NCI-H2107 treated with DMSO at 0.1 percent for 48 hours (cell line): ENCODE measurements around the gene PNN.
"Not testable (repeated sequence)": the region's sequence is repeated elsewhere in the genome, so short reads cannot be mapped to it uniquely, and the experiment has no call there.

Source experiments
- DNase-seq: peaks from one replicate; lab custom pipeline; 2025; ENCODE audit not compliant: unreplicated experiment; lab: John Stamatoyannopoulos, UW

PNN gene

DNA sequence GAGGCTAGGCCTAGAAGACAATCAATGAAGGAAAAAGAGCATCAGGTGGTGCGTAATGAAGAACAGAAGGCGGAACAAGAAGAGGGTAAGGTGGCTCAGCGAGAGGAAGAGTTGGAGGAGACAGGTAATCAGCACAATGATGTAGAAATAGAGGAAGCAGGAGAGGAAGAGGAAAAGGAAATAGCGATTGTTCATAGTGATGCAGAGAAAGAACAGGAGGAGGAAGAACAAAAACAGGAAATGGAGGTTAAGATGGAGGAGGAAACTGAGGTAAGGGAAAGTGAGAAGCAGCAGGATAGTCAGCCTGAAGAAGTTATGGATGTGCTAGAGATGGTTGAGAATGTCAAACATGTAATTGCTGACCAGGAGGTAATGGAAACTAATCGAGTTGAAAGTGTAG, 5.5 kb downstream of the PNN start:
- no peak for DNase-seq

DNA sequence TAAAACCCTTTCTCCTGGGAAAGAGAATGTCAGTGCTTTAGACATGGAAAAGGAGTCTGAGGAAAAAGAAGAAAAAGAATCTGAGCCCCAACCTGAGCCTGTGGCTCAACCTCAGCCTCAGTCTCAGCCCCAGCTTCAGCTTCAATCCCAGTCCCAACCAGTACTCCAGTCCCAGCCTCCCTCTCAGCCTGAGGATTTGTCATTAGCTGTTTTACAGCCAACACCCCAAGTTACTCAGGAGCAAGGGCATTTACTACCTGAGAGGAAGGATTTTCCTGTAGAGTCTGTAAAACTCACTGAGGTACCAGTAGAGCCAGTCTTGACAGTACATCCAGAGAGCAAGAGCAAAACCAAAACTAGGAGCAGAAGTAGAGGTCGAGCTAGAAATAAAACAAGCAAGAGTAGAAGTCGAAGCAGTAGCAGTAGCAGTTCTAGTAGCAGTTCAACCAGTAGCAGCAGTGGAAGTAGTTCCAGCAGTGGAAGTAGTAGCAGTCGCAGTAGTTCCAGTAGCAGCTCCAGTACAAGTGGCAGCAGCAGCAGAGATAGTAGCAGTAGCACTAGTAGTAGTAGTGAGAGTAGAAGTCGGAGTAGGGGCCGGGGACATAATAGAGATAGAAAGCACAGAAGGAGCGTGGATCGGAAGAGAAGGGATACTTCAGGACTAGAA, 6.1 kb downstream of the PNN start:
- no peak for DNase-seq

DNA sequence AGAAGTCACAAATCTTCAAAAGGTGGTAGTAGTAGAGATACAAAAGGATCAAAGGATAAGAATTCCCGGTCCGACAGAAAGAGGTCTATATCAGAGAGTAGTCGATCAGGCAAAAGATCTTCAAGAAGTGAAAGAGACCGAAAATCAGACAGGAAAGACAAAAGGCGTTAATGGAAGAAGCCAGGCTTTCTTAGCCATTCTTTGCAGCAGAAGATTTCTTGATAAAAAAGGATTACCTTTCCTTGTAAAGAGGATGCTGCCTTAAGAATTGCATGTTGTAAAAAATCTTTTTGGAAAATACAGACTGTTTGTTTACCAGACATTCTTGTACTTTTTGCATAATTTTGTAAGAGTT, 6.6 kb downstream of the PNN start:
- no peak for DNase-seq

DNA sequence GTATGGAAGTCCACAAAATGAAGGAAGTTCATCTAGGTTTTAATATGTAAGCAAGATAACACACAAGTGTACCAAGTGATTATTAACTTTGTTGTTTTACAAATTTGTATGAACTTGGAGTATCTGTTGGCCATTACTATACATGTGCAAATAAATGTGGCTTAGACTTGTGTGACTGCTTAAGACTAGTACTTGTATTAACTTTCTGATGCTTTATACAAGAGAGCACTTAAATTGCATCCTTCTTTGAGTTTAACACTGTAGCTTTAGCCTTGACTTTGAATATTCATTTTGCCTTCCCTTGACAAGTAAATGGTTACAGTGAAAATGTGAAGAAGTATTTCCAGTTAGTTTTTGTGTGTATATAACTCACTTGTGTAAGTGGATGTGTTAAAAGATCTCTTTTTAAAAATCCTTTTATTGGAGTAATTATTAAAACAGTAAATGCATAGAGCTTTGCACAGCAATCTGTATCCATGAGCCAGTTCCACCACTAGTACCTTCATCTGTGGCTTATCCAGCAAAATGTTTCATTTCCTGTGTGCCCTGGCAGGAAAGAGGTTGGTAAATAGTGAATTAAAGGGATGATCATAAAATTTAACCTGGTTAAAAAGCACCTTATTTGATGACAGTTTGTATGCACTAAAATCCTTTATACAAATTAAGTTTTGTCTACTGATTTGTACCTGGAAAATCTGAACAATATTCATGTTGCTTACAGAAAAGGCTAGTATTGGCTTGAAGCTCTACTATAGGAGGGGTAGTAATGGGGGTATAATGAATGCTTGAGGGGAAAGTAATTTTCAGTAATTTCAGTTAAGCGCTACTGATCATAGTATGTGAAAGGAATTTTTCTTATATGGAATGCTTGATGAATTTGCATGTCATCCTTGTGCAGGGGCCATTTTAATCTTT, 8.0 kb downstream of the PNN start:
- no peak for DNase-seq

DNA sequence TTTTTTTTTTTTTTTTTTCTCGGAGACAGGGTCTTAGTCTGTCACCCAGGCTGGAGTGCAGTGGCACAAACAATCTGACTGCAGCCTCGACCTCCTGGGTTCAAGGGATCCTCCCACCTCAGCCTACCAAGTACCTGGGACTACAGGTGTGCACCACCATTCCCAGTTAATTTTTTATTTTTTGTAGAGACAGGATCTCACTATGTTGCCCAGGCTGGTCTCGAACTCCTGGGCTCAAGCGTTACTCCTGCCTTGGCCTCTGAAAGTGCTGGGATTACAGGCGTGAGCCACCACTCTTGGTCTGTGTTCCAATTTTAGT, 8.6 kb downstream of the PNN start:
- DNase-seq = not testable (repeated sequence)

DNA sequence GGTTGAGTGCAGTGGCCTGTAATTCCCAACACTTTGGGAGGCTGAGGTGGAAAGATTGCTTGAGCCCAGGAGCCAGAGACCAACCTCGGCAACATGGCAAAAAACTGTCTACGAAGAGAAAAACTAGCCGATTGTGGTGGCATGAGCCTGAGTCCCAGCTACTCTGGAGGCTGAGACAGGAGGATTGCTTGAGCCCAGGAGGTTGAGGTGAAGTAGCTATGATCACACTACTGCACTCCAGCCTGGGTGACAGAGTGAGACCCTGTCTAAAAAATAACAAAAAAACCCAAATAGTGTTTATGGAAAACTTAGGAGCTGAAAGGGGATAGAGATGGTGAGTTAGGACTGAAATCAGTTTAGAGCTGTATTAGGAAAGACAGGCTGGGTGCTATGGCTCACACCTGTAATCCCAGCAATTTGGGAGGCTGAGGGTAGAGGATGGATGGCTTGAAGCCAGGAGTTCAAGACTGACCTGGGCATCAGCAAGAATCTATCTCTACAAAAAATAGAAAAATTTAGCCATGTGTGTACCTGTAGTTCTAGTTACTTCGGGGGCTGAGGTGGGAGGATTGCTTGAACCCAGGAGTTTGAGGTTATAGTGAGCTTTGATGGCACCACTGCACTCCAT, 9.7 kb downstream of the PNN start:
- no peak for DNase-seq

DNA sequence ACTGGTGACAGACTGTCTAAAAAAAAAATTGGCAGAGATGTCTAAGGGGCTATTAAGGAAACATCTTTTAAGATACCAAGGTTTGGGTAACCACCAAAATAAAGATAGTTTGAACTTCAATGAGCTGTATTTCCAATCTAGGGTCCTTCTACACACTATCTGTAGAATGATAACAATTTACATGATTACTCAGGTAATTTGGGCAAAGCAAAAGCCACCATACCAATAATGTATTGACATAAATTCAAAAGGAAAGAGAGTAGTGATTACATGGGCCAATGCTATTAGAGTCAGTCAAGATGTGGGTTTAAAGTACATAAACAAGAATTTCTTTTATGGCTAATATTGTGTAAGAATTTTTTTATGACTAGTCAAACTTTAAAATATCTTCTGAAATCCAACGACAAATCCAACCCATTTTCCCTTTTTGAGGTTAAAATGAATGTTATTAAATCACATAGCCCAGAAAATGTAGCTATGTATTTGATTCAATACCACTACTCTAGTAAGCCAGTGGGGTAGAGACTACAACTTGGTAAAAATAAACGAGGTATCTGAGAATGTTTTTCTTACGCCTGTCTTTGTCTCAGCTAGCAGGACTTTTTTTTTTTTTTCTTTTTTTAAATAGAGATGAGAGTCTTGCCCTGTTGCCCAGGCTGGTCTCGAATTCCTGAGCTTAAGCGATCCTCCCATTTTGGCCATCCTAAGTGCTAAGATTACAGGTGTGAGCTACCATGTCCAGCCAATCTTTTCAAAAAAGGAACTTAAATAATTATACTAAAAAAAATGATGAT, 10.4 kb downstream of the PNN start:
- DNase-seq = no peak

DNA sequence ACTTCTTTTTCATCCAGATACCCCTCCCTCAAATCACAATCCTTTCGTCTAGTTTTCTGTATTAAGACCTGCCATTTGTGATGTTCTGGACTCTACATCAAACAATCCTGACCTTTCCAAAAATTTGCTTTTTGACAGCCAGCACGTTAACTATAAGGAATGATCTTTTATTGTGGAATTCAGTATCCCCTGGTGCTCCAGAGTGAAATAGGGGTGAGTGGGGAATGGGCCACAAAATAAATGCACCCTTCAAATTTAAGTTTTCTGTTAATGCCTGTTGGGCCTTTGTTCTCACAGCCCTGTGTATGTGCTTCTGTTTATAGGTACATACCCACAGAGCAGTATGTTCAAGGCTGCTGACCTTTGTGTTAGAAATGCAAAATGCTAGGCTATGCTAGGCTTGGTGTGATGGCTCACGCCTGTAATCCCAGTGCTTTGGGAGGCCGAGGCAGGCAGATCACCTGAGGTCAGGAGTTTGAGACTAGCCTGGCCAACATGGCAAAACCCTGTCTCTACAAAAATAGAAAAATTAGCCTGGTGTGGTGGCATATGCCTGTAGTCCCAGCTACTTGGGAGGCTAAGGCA, 12.0 kb downstream of the PNN start:
- DNase-seq = no peak

DNA sequence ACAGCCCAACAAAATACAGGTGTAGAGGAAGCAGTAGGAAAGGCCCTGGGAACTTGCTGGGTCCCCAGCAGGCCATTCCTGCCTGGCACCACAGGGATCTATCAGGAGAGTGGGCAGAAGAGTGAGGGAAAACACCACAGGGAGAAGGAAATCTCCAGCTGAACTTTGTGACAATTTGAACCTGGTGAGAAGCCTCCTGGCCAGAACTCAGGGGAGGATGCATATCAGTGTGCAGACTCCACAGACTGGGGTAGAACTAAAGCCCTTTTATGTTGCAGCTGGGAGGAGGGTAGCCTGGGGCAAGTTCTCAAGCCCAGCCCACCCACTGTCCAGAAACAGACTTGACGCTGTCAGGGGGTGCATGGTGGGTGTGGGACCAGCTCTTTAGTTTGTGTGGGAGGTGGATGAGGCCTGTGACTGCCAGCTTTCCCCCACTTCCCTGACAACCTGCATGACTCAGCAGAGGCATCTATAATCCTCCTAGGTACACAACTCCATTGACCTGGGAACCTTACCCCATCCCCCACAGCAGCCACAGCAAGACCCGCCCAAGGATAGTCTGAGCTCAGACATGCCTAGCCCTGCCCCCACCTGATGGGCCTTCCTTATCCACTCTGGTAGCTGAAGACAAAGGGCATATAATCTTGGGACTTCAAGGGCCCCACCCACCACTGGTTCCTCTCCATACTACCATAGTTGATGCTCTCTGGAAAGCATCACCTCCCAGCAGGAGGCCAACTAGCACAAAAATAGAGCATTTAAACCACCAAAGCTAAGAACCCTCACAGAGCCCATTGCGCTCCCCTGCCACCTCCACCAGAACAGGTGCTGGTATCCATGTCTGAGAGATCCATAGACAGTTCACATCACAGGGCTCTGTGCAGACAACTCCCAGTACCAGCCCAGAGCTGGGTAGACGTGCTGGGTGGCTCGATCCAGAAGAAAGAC, 28.9 kb downstream of the PNN start:
- no peak for DNase-seq

DNA sequence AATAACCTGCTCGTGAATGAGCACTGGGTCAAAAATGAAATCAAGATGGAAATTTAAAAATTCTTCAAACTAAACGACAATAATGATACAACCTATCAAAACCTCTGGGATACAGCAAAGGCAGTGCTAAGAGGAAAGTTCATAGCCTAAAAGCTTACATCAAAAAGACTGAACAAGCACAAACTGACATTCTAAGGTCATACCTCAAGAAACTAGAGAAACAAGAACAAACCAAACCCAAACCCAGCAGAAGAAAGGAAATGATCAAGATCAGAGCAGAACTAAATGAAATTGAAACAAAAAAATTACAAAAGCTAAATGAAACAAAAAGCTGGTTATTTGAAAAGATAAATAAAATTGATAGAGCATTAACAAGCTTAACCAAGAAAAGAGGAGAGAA, 32.4 kb downstream of the PNN start:
- not testable (repeated sequence) for DNase-seq

DNA sequence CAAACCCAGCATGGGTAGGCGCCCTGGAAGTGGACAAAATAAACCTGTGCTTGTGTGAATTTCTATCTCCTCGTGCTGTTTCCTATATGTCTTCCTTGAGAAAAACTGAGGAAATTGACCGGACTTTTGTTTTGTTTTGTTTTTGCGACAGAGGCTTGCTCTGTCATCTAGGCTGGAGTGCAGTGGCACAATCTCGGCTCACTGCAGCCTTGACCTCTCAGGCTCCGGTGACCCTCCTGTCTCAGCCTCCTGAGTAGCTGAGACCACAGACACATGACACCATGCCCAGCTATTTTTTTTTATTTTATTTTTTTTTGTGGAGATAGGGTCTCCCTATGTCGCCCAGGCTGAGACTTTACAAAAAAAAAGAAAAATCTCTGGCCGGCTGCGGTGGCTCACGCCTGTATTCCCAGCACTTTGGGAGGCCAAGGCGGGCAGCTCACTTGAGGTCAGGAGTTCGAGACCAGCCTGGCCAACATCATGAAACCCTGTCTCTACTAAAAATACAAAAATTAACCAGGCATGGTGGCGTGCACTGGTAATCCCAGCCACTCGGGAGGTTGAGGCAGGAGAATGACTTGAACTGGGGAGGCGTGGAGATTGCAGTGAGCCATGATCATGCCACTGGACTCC, 36.2 kb downstream of the PNN start:
- no peak for DNase-seq

DNA sequence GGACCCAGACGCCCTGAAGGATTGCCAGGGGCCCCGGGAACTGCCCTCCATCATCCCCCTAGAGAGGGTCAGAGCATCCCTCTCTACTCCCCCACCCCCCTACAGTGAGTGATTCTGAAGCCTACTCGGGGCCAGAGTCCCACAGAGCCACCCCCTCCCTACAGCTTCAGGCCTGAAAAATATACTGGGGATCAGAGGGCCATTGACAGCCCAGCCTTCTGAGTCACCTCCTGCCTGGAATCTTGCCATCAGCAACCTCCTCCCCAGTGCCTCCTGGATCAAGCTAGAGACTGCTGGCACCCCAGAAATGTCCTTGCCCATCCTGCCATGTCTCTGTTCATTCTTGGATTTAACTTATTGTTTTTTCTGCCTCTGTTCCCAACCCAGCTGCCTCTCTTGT, 37.0 kb downstream of the PNN start:
- DNase-seq = no peak

DNA sequence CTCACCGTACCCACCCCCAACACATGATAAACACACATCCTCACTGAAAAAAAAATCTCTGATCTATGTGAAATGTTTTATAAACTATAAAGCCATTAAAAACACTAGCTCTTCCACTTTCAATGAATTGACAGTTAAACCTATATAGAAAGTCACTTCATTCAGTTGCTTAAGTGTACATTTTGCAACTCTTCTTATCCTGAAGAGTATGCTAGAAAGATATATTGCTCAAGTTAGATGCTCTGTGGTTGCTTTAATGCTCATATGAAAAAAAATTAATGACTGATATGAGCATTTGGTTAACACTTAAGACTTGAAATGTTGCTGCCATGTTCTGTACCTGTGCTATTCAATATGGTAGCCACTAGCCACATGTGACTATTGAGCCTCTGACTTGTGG, 37.6 kb downstream of the PNN start:
- no peak for DNase-seq

DNA sequence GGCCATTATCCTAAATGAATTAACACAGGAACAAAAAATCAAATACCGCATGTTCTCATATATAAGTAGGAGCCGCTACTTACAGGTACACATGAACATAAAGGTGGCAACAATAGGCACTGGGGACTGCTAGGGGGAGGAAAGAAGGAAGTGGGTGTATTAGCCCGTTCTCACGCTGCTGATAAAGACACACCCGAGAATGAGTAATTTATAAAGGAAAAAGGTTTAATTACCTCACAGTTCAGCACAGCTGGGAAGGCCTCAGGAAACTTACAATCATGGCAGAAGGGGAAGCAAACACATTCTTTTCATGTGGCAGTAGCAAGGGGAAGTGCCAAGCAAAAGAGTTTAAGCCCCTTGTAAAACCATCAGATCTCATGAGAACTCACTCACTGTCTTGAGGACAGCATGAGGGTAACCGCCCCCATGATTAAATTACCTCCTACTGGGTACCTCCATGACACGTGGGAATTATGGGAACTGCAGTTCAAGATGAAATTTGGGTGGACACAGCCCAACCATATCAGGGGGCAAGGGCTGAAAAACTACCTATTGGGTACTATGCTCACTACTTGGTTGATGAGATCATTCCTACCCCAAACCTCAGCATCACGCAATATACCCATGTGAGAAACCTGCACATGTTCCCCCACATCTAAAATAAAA, 42.3 kb downstream of the PNN start:
- no peak for DNase-seq

DNA sequence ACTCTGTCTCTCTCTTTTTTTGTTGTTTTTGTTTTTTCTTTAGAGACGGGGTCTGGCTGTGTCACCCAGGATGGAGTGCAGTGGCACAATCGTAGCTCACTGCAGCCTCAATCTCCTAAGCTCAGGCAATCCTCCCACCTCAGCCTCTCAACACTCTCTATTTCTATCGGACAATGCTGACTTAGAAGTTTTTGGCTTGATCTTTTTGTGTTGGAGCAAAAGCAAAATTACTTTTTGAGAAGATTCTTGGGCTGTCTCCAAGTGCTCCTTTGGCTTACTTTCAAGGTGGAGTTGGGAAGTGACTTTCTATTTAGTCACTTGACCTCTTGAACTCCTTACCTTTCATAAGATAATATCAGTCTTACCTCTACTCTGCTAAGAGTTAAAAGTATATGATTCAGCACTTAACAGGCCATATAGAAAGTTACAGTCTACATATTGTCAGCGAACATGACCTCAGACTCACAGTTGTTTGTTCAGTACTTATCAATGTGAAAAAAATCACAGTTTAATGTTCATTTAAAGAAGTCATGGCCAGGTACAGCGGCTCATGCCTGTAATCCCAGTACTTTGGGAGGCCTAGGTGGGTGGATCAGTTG, 43.2 kb downstream of the PNN start:
- DNase-seq = no peak

DNA sequence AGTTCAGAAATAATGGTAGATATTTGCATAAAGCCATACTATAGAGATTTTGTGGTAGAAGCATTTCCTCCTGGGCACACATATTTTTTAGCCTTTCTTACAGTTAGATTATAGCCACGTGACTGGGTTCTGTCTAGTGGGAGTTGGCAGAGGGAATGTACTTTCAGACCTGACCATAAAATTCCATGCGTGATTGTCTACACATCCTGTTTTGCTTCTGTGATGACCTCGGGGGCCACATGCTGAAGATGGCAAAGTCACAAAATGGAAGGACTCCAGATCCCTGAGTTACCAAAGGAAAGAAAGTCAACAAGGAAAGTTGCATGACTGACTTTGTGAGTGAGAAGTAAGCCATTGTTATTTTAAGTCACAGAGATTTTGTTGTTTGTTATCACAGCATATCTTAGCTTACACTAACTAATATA, 44.0 kb downstream of the PNN start:
- DNase-seq = no peak

DNA sequence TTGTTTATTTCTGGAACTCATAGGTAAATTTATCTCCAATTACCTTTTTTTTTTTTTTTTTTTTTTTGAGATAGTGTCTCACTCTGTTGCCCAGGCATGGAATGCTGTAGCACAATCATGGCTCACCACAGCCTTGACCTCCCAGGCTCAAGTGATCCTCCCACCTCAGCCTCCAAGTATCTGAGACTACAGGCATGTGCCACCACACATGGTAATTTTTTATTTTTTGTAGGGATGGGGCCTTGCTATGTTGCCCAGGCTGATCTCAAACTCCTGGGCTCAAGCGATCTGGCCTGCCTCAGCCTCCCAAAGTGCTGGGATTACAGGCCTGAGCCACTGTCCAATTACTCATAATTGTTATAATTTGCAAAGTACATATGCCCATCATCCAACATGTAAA, 45.4 kb downstream of the PNN start:
- not testable (repeated sequence) for DNase-seq

DNA sequence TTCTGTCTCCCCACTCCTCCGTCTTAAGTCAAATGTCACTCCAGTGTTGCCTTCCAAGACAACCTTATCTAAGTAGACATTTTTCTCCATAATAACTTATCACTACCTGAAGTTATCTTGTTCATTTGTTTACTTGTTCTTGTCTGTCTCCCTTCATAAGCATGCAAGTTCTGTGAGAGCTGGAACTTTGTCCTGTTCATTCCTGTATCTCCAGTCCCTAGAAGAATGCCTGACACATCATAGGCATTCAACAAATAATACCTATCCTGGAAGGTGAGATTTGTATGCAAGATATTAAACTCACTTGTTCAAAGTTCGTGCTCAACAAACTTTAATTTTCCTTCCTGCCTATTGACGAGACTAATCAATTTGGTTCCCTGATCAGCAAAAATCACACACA, 53.0 kb downstream of the PNN start:
- DNase-seq = no peak
